Ishikawa (cell line): Measurements from ENCODE around the gene ADK.

ENCODE experiments used
- CEBPB ChIP-seq: IDR thresholded peaks from 2 replicates; pipeline ENCODE4 v1.6.1; 2012
- CREB1 ChIP-seq: IDR thresholded peaks from 2 replicates; pipeline ENCODE4 v1.6.1; 2012; ENCODE audit warnings: low read depth
- EGR1 ChIP-seq: IDR thresholded peaks from 2 replicates; pipeline ENCODE4 v1.6.1; 2012
- EP300 ChIP-seq: IDR thresholded peaks from 2 replicates; pipeline ENCODE4 v1.6.1; 2012; ENCODE audit warnings: borderline replicate concordance
- FOXM1 ChIP-seq: IDR thresholded peaks from 2 replicates; pipeline ENCODE4 v1.6.1; 2012; ENCODE audit warnings: low read depth, borderline replicate concordance
- NFIC ChIP-seq: IDR thresholded peaks from 2 replicates; pipeline ENCODE4 v1.6.1; 2012
- RAD21 ChIP-seq: IDR thresholded peaks from 2 replicates; pipeline ENCODE4 v1.6.1; 2012; ENCODE audit warnings: low read depth
- TAF1 ChIP-seq: IDR thresholded peaks from 2 replicates; pipeline ENCODE4 v1.6.1; 2012; ENCODE audit warnings: low read depth, mild to moderate bottlenecking
- TCF12 ChIP-seq: IDR thresholded peaks from 2 replicates; pipeline ENCODE4 v1.6.1; 2012; ENCODE audit warnings: low read depth
- TEAD4 ChIP-seq: IDR thresholded peaks from 2 replicates; pipeline ENCODE4 v1.6.1; 2012
- YY1 ChIP-seq: IDR thresholded peaks from 2 replicates; pipeline ENCODE4 v1.6.1; 2012; ENCODE audit warnings: low read depth
- ZBTB7A ChIP-seq: IDR thresholded peaks from 2 replicates; pipeline ENCODE4 v1.6.1; 2012; ENCODE audit warnings: low read depth
- TF ChIP-seq, protein P1 (sequence below): IDR thresholded peaks from 2 replicates; pipeline ENCODE4 v1.6.1; 2012
- TF ChIP-seq, protein P2 (sequence below): IDR thresholded peaks from 2 replicates; pipeline ENCODE4 v1.6.1; 2012; ENCODE audit warnings: low read depth, mild to moderate bottlenecking
- TF ChIP-seq, protein P3 (sequence below): IDR thresholded peaks from 2 replicates; pipeline ENCODE4 v1.6.1; 2012

Gene ADK

DNA sequence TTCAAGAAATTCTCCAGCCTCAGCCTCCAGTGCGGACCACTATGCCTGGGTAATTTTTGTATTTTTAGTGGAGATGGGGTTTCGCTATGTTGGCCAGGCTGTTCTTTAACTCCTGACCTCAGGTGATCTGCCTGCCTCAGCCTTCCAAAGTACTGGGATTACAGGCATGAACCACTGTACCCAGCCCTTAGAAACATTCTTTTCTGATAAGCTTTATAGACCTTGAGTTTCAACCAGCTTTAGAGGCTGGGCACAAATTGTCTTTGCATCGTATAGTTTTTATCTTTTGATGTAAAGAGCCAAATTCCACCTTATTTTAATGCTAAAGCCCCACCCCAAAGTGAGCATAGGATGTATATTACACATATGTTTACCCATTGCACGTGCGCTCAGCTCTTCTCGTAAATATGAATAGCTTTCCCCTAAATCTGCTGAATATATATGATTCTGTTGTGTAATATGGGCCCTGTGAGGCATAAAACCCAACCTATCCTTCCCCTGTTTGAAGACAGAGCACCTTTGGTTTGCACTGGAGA is 124.8 kb downstream of the ADK start:
- TF ChIP-seq, protein P1, sequence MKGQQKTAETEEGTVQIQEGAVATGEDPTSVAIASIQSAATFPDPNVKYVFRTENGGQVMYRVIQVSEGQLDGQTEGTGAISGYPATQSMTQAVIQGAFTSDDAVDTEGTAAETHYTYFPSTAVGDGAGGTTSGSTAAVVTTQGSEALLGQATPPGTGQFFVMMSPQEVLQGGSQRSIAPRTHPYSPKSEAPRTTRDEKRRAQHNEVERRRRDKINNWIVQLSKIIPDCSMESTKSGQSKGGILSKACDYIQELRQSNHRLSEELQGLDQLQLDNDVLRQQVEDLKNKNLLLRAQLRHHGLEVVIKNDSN = no peak
- TF ChIP-seq CREB1 (no peak), NFIC (no peak), EGR1 (no peak), EP300 (no peak), TAF1 (no peak), ZBTB7A (no peak), RAD21 (no peak), TEAD4 (no peak), CEBPB (no peak), FOXM1 (no peak), TCF12 (no peak), YY1 (no peak)
- TF ChIP-seq, protein P2, sequence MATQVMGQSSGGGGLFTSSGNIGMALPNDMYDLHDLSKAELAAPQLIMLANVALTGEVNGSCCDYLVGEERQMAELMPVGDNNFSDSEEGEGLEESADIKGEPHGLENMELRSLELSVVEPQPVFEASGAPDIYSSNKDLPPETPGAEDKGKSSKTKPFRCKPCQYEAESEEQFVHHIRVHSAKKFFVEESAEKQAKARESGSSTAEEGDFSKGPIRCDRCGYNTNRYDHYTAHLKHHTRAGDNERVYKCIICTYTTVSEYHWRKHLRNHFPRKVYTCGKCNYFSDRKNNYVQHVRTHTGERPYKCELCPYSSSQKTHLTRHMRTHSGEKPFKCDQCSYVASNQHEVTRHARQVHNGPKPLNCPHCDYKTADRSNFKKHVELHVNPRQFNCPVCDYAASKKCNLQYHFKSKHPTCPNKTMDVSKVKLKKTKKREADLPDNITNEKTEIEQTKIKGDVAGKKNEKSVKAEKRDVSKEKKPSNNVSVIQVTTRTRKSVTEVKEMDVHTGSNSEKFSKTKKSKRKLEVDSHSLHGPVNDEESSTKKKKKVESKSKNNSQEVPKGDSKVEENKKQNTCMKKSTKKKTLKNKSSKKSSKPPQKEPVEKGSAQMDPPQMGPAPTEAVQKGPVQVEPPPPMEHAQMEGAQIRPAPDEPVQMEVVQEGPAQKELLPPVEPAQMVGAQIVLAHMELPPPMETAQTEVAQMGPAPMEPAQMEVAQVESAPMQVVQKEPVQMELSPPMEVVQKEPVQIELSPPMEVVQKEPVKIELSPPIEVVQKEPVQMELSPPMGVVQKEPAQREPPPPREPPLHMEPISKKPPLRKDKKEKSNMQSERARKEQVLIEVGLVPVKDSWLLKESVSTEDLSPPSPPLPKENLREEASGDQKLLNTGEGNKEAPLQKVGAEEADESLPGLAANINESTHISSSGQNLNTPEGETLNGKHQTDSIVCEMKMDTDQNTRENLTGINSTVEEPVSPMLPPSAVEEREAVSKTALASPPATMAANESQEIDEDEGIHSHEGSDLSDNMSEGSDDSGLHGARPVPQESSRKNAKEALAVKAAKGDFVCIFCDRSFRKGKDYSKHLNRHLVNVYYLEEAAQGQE = no peak
- TF ChIP-seq, protein P3, sequence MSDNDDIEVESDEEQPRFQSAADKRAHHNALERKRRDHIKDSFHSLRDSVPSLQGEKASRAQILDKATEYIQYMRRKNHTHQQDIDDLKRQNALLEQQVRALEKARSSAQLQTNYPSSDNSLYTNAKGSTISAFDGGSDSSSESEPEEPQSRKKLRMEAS = no peak

GRCh38 chr10:74276416-74276815 is 125.4 kb downstream of the ADK start:
- TF ChIP-seq TAF1 (no peak), TEAD4 (no peak), EGR1 (no peak), TCF12 (no peak), ZBTB7A (no peak)
- TF ChIP-seq, protein P2 = no peak
- TF ChIP-seq, protein P3 = no peak

- TF ChIP-seq NFIC = no peak
These were observed 131.3 kb downstream of the ADK start for GRCh38 chr10:74282151-74282847.

DNA sequence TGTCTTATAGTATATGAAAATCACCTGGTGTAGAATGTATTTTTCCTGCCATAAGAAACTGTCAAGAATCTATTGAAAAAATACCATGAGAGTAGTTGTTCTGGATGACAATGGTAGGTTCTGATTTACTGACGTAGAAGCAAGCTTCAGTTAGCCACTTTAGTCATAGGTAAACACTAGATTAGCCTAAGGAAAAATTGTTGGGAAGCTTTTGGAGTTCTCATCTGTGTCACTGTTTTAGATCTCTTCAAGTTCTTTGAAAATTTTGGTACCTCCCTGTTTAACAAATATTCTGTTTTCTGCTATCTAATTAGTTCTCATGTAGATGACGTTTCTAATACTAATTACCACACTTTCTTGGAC is 131.8 kb downstream of the ADK start:
- TF ChIP-seq FOXM1 (no peak), EGR1 (no peak), CEBPB (no peak), YY1 (no peak), TEAD4 (no peak), EP300 (no peak), NFIC (no peak), TCF12 (no peak), CREB1 (no peak), ZBTB7A (no peak), RAD21 (no peak), TAF1 (no peak)
- TF ChIP-seq, protein P3 = no peak
- TF ChIP-seq, protein P2 = no peak
- TF ChIP-seq, protein P1 = no peak
